GM21515 (cell line): ENCODE measurements around the gene CEMIP2.

Source experiments
- ATAC-seq: cut with Tn5 transposase; IDR thresholded peaks from one replicate; pipeline ENCODE4 v1.9.1; 2021; ENCODE audit not compliant: unreplicated experiment

CEMIP2 gene

GRCh38 chr9:71770170-71770569, 1.9 kb upstream of the CEMIP2 start:
- ATAC-seq = no peak

GRCh38 chr9:71769175-71770161, 1.2 kb upstream of the CEMIP2 start:
- ATAC-seq = peak; percentile 45

GRCh38 chr9:71767776-71768321, 464 bp downstream of the CEMIP2 start:
- ATAC-seq = no peak

GRCh38 chr9:71767163-71767775, 1.0 kb downstream of the CEMIP2 start:
- no peak for ATAC-seq

- ATAC-seq = no peak
Observed at GRCh38 chr9:71766663-71767062, 1.6 kb downstream of the CEMIP2 start.

- ATAC-seq = no peak
Observed at GRCh38 chr9:71765693-71766092, 2.6 kb downstream of the CEMIP2 start.

- ATAC-seq = no peak
Observed at GRCh38 chr9:71764891-71765290, 3.4 kb downstream of the CEMIP2 start.

GRCh38 chr9:71764463-71764862, 3.9 kb downstream of the CEMIP2 start:
- ATAC-seq = no peak

GRCh38 chr9:71763832-71764231, 4.5 kb downstream of the CEMIP2 start:
- no peak for ATAC-seq

- ATAC-seq = no peak
Observed at GRCh38 chr9:71762900-71763653, 5.2 kb downstream of the CEMIP2 start.

- ATAC-seq = no peak
Observed at GRCh38 chr9:71761938-71762353, 6.4 kb downstream of the CEMIP2 start.

- ATAC-seq = no peak
Observed at GRCh38 chr9:71760901-71761300, 7.4 kb downstream of the CEMIP2 start.

- no peak for ATAC-seq
Observed at GRCh38 chr9:71758785-71759184, 9.5 kb downstream of the CEMIP2 start.

GRCh38 chr9:71758277-71758676, 10.0 kb downstream of the CEMIP2 start:
- no peak for ATAC-seq

- no peak for ATAC-seq
Observed at GRCh38 chr9:71756753-71757152, 11.6 kb downstream of the CEMIP2 start.

- ATAC-seq = no peak
Observed at GRCh38 chr9:71755869-71756268, 12.4 kb downstream of the CEMIP2 start.

GRCh38 chr9:71755230-71755629, 13.1 kb downstream of the CEMIP2 start:
- ATAC-seq = no peak

- no peak for ATAC-seq
Observed at GRCh38 chr9:71754151-71754550, 14.2 kb downstream of the CEMIP2 start.

GRCh38 chr9:71752928-71753327, 15.4 kb downstream of the CEMIP2 start:
- ATAC-seq = no peak

GRCh38 chr9:71752352-71752751, 16.0 kb downstream of the CEMIP2 start:
- ATAC-seq = no peak

GRCh38 chr9:71748280-71748743, 20.0 kb downstream of the CEMIP2 start:
- ATAC-seq = no peak
